H9 (cell line): ENCODE measurements around the gene PLAGL1. TPM values are rescaled to one million over a fixed set of nuclear protein-coding genes. Genes with fewer than 3 reads are reported as not detected.

Experiments used
- DNase-seq: peaks from one replicate; pipeline ENCODE4 v3.0.0-alpha.2; 2017
- H2AFZ ChIP-seq: one replicate; pipeline ENCODE4 v1.6.1; 2013; ENCODE audit warnings: mild to moderate bottlenecking, low read length, control low read depth, moderate library complexity
- H2AK5ac ChIP-seq: 2 replicates; pipeline ENCODE4 v1.6.1; 2013; ENCODE audit warnings: low read length, control low read depth, mixed read lengths; ENCODE audit not compliant: insufficient read length
- H2BK120ac ChIP-seq: one replicate; pipeline ENCODE4 v1.6.1; 2013; ENCODE audit warnings: low read depth, mild to moderate bottlenecking, low read length, control low read depth, inconsistent platforms; ENCODE audit not compliant: poor library complexity, severe bottlenecking
- H2BK12ac ChIP-seq: 2 replicates; pipeline ENCODE4 v1.6.1; 2013; ENCODE audit warnings: low read length, control low read depth, mixed read lengths, low read depth; ENCODE audit not compliant: insufficient read length
- H2BK15ac ChIP-seq: 2 replicates; pipeline ENCODE4 v1.6.1; 2013; ENCODE audit warnings: low read depth, low read length, control low read depth
- H2BK20ac ChIP-seq: one replicate; pipeline ENCODE4 v1.6.1; 2013; ENCODE audit warnings: low read depth, mild to moderate bottlenecking, low read length, control low read depth, inconsistent platforms; ENCODE audit not compliant: poor library complexity, severe bottlenecking
- H2BK5ac ChIP-seq: 2 replicates; pipeline ENCODE4 v1.6.1; 2013; ENCODE audit warnings: low read length, control low read depth, mixed read lengths; ENCODE audit not compliant: insufficient read length
- H3K14ac ChIP-seq: 2 replicates; pipeline ENCODE4 v1.6.1; 2013; ENCODE audit warnings: low read length, control low read depth; ENCODE audit not compliant: insufficient read depth
- H3K18ac ChIP-seq: 2 replicates; pipeline ENCODE4 v1.6.1; 2013; ENCODE audit warnings: low read depth, mild to moderate bottlenecking, mixed read lengths, low read length, control low read depth; ENCODE audit not compliant: insufficient read length
- H3K23ac ChIP-seq: 2 replicates; pipeline ENCODE4 v1.6.1; 2013; ENCODE audit warnings: low read length, control low read depth, mixed read lengths, low read depth; ENCODE audit not compliant: insufficient read length
- H3K23me2 ChIP-seq: 2 replicates; pipeline ENCODE4 v1.6.1; 2013; ENCODE audit warnings: low read depth, mild to moderate bottlenecking, mixed read lengths, low read length, control low read depth; ENCODE audit not compliant: insufficient read length, poor library complexity, severe bottlenecking
- H3K27ac ChIP-seq: 2 replicates; pipeline ENCODE4 v1.5.1; 2013; ENCODE audit warnings: low read length, control low read depth, mixed read lengths, low read depth; ENCODE audit not compliant: insufficient read length
- H3K27me3 ChIP-seq: 2 replicates; pipeline ENCODE4 v1.6.1; 2013; ENCODE audit warnings: low read length, control low read depth, inconsistent platforms; ENCODE audit not compliant: insufficient read depth
- H3K4ac ChIP-seq: 2 replicates; pipeline ENCODE4 v1.6.1; 2013; ENCODE audit warnings: low read depth, mild to moderate bottlenecking, control low read depth, inconsistent platforms, low read length, moderate library complexity
- H3K4me1 ChIP-seq: 2 replicates; pipeline ENCODE4 v1.6.1; 2013; ENCODE audit warnings: low read length, control low read depth, inconsistent platforms; ENCODE audit not compliant: insufficient read depth
- H3K4me2 ChIP-seq: 2 replicates; pipeline ENCODE4 v1.6.1; 2013; ENCODE audit warnings: low read length, control low read depth, mixed read lengths; ENCODE audit not compliant: insufficient read length, insufficient read depth
- H3K56ac ChIP-seq: 2 replicates; pipeline ENCODE4 v1.6.1; 2013; ENCODE audit warnings: low read depth, mild to moderate bottlenecking, mixed read lengths, low read length, control low read depth; ENCODE audit not compliant: insufficient read length
- H3K79me1 ChIP-seq: 2 replicates; pipeline ENCODE4 v1.6.1; 2013; ENCODE audit warnings: low read depth, mild to moderate bottlenecking, moderate library complexity, low read length, control low read depth, inconsistent platforms; ENCODE audit not compliant: insufficient read depth, poor library complexity, severe bottlenecking
- H3K79me2 ChIP-seq: 2 replicates; pipeline ENCODE4 v1.6.1; 2013; ENCODE audit warnings: low read length, control low read depth, inconsistent platforms; ENCODE audit not compliant: insufficient read depth
- H3K9ac ChIP-seq: 2 replicates; pipeline ENCODE4 v1.6.1; 2013; ENCODE audit warnings: low read length, control low read depth, mixed read lengths; ENCODE audit not compliant: insufficient read length; ENCODE audit errors: extremely low read depth
- H3K9me3 ChIP-seq: one replicate; pipeline ENCODE4 v1.6.1; 2013; ENCODE audit warnings: low read depth, low read length, inconsistent platforms; ENCODE audit not compliant: control insufficient read depth
- H3T11ph ChIP-seq: one replicate; pipeline ENCODE4 v1.6.1; 2013; ENCODE audit warnings: mild to moderate bottlenecking, low read length, control low read depth, inconsistent platforms
- H4K20me1 ChIP-seq: one replicate; pipeline ENCODE4 v1.6.1; 2013; ENCODE audit not compliant: control insufficient read depth, insufficient read length, insufficient read depth
- H4K5ac ChIP-seq: 2 replicates; pipeline ENCODE4 v1.6.1; 2013; ENCODE audit warnings: low read depth, mild to moderate bottlenecking, mixed read lengths, low read length, control low read depth; ENCODE audit not compliant: insufficient read length
- H4K8ac ChIP-seq: replicated peaks from 2 replicates; pipeline ENCODE4 v1.6.1; 2013; ENCODE audit warnings: low read length, control low read depth, mixed read lengths, low read depth; ENCODE audit not compliant: insufficient read length
- H4K91ac ChIP-seq: 2 replicates; pipeline ENCODE4 v1.6.1; 2013; ENCODE audit warnings: low read depth, mild to moderate bottlenecking, moderate library complexity, mixed read lengths, low read length, control low read depth; ENCODE audit not compliant: insufficient read length
- H3K27ac Mint-ChIP-seq, 3 experiments: 2 replicates in 2 of 3; 3 replicates in 1 of 3; pipeline ENCODE4 v1.8.0; 2020 to 2021; ENCODE audit warnings: mixed read lengths in 3 of 3, mild to moderate bottlenecking in 1 of 3, moderate library complexity in 1 of 3
- H3K27me3 Mint-ChIP-seq: 2 replicates; pipeline ENCODE4 v1.8.0; 2021; ENCODE audit warnings: low read depth, mild to moderate bottlenecking, moderate library complexity, mixed read lengths
- H3K36me3 Mint-ChIP-seq, 3 experiments: 2 replicates in 2 of 3; 3 replicates in 1 of 3; pipeline ENCODE4 v1.8.0; 2020 to 2021; ENCODE audit warnings: low read depth in 3 of 3, mixed read lengths in 3 of 3; ENCODE audit not compliant: insufficient read depth in 1 of 3
- H3K4me1 Mint-ChIP-seq, 2 experiments: 2 replicates each; pipeline ENCODE4 v1.8.0; 2020; ENCODE audit warnings: mixed read lengths in 2 of 2
- H3K4me3 Mint-ChIP-seq, 2 experiments: 2 replicates in 1 of 2; 3 replicates in 1 of 2; pipeline ENCODE4 v1.8.0; 2020 to 2021; ENCODE audit warnings: mild to moderate bottlenecking in 2 of 2, mixed read lengths in 2 of 2, moderate library complexity in 1 of 2
- H3K9me3 Mint-ChIP-seq, 2 experiments: 2 replicates in 1 of 2; 3 replicates in 1 of 2; pipeline ENCODE4 v1.8.0; 2020; ENCODE audit warnings: mild to moderate bottlenecking in 2 of 2, mixed read lengths in 2 of 2, moderate library complexity in 1 of 2
- WGBS: extraction: QIAGEN DNeasy Blood & Tissue Kit; methylation state at CpG from one replicate; pipeline ENCODE4 v1.1.7; 2013; ENCODE audit warnings: missing lambda C conversion rate, low lambda C conversion rate, mixed read lengths; ENCODE audit not compliant: insufficient read length; ENCODE audit errors: extremely low coverage; 5-methylcytosine and 5-hydroxymethylcytosine counted together
- total RNA-seq: library from RNA; stranded (reverse); gene quantifications from 2 replicates; pipeline ENCODE4 v1.2.1, GENCODE V29; 2021
- TF ChIP-seq, protein P1 (sequence below): fragments of 200-600 bp; sonication (generic); conservative IDR thresholded peaks from 3 replicates; pipeline ENCODE4 v1.8.0; 2021; ENCODE audit warnings: antibody characterized with exemption, mild to moderate bottlenecking

Gene PLAGL1
- total RNA-seq, 1 experiment from 2014 or later, result 1.9 TPM

DNA sequence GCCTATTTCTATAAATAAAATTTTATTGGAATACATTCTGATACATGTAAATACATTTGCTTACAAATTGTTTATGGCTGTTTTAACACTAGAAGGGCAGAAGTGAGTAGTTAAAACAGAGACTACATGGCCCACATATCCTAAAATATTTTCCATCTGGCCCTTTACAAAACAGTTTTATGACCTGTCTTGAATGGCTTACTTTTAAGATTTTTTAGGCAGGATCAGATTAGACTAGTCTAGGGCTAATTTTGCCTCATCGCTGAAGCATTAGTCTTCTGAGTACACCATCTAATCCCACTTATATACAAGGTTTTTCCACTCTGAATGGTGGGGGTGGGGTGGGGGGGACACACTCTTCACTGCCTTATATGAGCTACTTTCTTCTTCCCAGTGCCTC lies 27.1 kb downstream of the PLAGL1 start:
- H3K56ac ChIP-seq, result no peak overlapping the region
- H3K79me1 ChIP-seq, result no peaks in the 10 kb centered on the region
- peaks cover 1% of the 10 kb centered on the region; the same call in 1 of the 2 replicates for H3K27me3 ChIP-seq
- H4K91ac ChIP-seq, result no peak overlapping the region
- H2BK20ac ChIP-seq, result no peak overlapping the region
- H2BK5ac ChIP-seq, result no peak overlapping the region
- no peak overlapping the region for H2BK12ac ChIP-seq
- H2AK5ac ChIP-seq, result no peak overlapping the region
- peaks cover 50% of the 10 kb centered on the region for H3K27me3 Mint-ChIP-seq
- H3K79me2 ChIP-seq, result no peaks in the 10 kb centered on the region
- no peak for DNase-seq
- no peak overlapping the region for H3K14ac ChIP-seq
- H3K4me1 Mint-ChIP-seq, result no peaks in the 10 kb centered on the region
- no peak overlapping the region for H4K8ac ChIP-seq
- H3K18ac ChIP-seq, result no peak overlapping the region
- TF ChIP-seq, protein P1, sequence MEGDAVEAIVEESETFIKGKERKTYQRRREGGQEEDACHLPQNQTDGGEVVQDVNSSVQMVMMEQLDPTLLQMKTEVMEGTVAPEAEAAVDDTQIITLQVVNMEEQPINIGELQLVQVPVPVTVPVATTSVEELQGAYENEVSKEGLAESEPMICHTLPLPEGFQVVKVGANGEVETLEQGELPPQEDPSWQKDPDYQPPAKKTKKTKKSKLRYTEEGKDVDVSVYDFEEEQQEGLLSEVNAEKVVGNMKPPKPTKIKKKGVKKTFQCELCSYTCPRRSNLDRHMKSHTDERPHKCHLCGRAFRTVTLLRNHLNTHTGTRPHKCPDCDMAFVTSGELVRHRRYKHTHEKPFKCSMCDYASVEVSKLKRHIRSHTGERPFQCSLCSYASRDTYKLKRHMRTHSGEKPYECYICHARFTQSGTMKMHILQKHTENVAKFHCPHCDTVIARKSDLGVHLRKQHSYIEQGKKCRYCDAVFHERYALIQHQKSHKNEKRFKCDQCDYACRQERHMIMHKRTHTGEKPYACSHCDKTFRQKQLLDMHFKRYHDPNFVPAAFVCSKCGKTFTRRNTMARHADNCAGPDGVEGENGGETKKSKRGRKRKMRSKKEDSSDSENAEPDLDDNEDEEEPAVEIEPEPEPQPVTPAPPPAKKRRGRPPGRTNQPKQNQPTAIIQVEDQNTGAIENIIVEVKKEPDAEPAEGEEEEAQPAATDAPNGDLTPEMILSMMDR, result no peak
- H3K36me3 Mint-ChIP-seq, result no peaks in the 10 kb centered on the region
- no peak overlapping the region for H3T11ph ChIP-seq
- no peak overlapping the region for H2BK120ac ChIP-seq
- no peaks in the 10 kb centered on the region for H3K9me3 Mint-ChIP-seq
- H3K4me3 Mint-ChIP-seq, result no peak overlapping the region
- no peak overlapping the region for H2AFZ ChIP-seq
- no peak overlapping the region for H3K4ac ChIP-seq
- no CpG with 5 or more reads among the region's 1 CpG for WGBS
- no peak overlapping the region for H3K4me2 ChIP-seq
- H3K9ac ChIP-seq, result no peak overlapping the region
- no peak overlapping the region for H3K23ac ChIP-seq
- H3K27ac Mint-ChIP-seq, result no peak overlapping the region
- no peaks in the 10 kb centered on the region for H3K23me2 ChIP-seq
- no peak overlapping the region for H2BK15ac ChIP-seq
- no peak overlapping the region for H3K27ac ChIP-seq
- H4K20me1 ChIP-seq, result no peaks in the 10 kb centered on the region
- H3K9me3 ChIP-seq, result no peaks in the 10 kb centered on the region
- H4K5ac ChIP-seq, result no peak overlapping the region
- H3K4me1 ChIP-seq, result no peaks in the 10 kb centered on the region
